GM12878 (cell line): ENCODE measurements around the gene RTEL1. TPM values are rescaled to one million over a fixed set of nuclear protein-coding genes. Genes with fewer than 3 reads are reported as not detected.
"Not testable (repeated sequence)": the region's sequence is repeated elsewhere in the genome, so short reads cannot be mapped to it uniquely, and the experiment has no call there.

Source experiments
- ATAC-seq: fragments of 200-7000 bp; cut with Tn5 transposase; 3 replicates; pipeline ENCODE4 v1.9.1; 2020; ENCODE audit warnings: mild to moderate bottlenecking, moderate library complexity
- BruUV-seq: library from RNA; stranded (reverse); fragments of 400-500 nt; replicated peaks from 2 replicates; lab custom pipeline; 2021; lab: Mats Ljungman, UMichigan
- CTCF ChIA-PET: fragments of 300-600 bp; sonication (Branson Sonifier 250); formaldehyde crosslinking; extraction: SDS; loops from one replicate; lab custom pipeline; 2021; ENCODE audit warnings: inconsistent platforms; lab: Yijun Ruan, JAX
- POLR2A ChIA-PET: fragments of 350-600 bp; formaldehyde crosslinking; extraction: SDS; loops from one replicate; lab custom pipeline; 2021; ENCODE audit warnings: inconsistent platforms; lab: Charles Lee
- RAD21 ChIA-PET: fragments of 300-600 bp; sonication (Branson Sonifier 250); formaldehyde crosslinking; loops from one replicate; lab custom pipeline; 2023; ENCODE audit warnings: antibody characterized with exemption; ENCODE audit not compliant: unreplicated experiment; lab: Charles Lee
- SMC1A ChIA-PET: fragments of 300-600 bp; sonication (Branson Sonifier 250); formaldehyde crosslinking; loops from one replicate; lab custom pipeline; 2023; ENCODE audit not compliant: unreplicated experiment, uncharacterized antibody; lab: Charles Lee
- DNase-seq: peaks from one replicate; pipeline ENCODE4 v3.0.0-alpha.2; 2011; ENCODE audit warnings: low read depth, low spot score
- FAIRE-seq: peaks from 3 replicates; lab custom pipeline; 2011; peaks lifted over from hg19 to GRCh38; lab: Jason Lieb, UNC
- H2AFZ ChIP-seq: 2 replicates; pipeline ENCODE4 v1.6.0; 2011; ENCODE audit warnings: low read depth, low read length, control low read depth; ENCODE audit not compliant: control insufficient read depth
- H3K27ac ChIP-seq: 2 replicates; pipeline ENCODE4 v1.5.1; 2011; ENCODE audit warnings: control low read depth; ENCODE audit not compliant: control insufficient read depth, insufficient read depth
- H3K27me3 ChIP-seq, 2 experiments: replicated peaks in 1 of 2; 2 replicates each; pipeline versions ENCODE4 v1.6.0 to v1.6.1; 2011; ENCODE audit warnings: low read length in 1 of 2; ENCODE audit not compliant: control insufficient read depth in 2 of 2, insufficient read depth in 2 of 2
- H3K36me3 ChIP-seq, 2 experiments: 2 replicates each; pipeline ENCODE4 v1.5.1; 2011; ENCODE audit warnings: low read length in 1 of 2; ENCODE audit not compliant: control insufficient read depth in 2 of 2, insufficient read depth in 2 of 2
- H3K4me1 ChIP-seq: 2 replicates; pipeline ENCODE4 v1.6.1; 2011; ENCODE audit warnings: mild to moderate bottlenecking, low read length, moderate library complexity, mixed read lengths; ENCODE audit not compliant: control insufficient read depth, insufficient read depth
- H3K4me2 ChIP-seq: 2 replicates; pipeline ENCODE4 v1.6.0; 2011; ENCODE audit warnings: control low read depth; ENCODE audit not compliant: control insufficient read depth, insufficient read depth
- H3K4me3 ChIP-seq: fragments of 200-600 bp; sonication (generic); 2 replicates; pipeline ENCODE4 v1.5.1; 2016
- H3K79me2 ChIP-seq: 2 replicates; pipeline ENCODE4 v1.6.0; 2011; ENCODE audit warnings: low read length; ENCODE audit not compliant: control insufficient read depth, insufficient read depth
- H3K9ac ChIP-seq: 2 replicates; pipeline ENCODE4 v1.8.0; 2011; ENCODE audit warnings: low read length, control low read depth, mixed read lengths; ENCODE audit not compliant: control insufficient read depth, insufficient read depth
- H3K9me3 ChIP-seq: replicated peaks from 3 replicates; pipeline ENCODE4 v1.5.1; 2011; ENCODE audit warnings: mild to moderate bottlenecking, low read length; ENCODE audit not compliant: control insufficient read depth, insufficient read depth
- H4K20me1 ChIP-seq: 2 replicates; pipeline ENCODE4 v1.6.0; 2011; ENCODE audit not compliant: control insufficient read depth, insufficient read depth
- FOXM1 ChIP-seq: IDR thresholded peaks from 2 replicates; pipeline ENCODE4 v1.6.1; 2012; ENCODE audit warnings: low read depth, mild to moderate bottlenecking, inconsistent platforms, low read length, moderate library complexity
- IKZF2 ChIP-seq, 2 experiments: fragments of 450-650 bp; IDR thresholded peaks; 2 replicates each; pipeline ENCODE4 v1.6.1; 2017; ENCODE audit warnings: mild to moderate bottlenecking in 2 of 2, moderate library complexity in 2 of 2
- KDM1A ChIP-seq: fragments of 200-600 bp; sonication (generic); IDR thresholded peaks from 2 replicates; pipeline ENCODE4 v1.6.1; 2016; ENCODE audit warnings: borderline replicate concordance
- PKNOX1 ChIP-seq: fragments of 450-650 bp; IDR thresholded peaks from 2 replicates; pipeline ENCODE4 v1.6.1; 2016; ENCODE audit warnings: mild to moderate bottlenecking
- SPI1 ChIP-seq: IDR thresholded peaks from 2 replicates; pipeline ENCODE4 v1.6.1; 2011; ENCODE audit warnings: low read depth, mild to moderate bottlenecking, low read length, moderate library complexity, borderline replicate concordance; ENCODE audit not compliant: insufficient read depth
- WGBS: methylation state at CpG from one replicate; pipeline ENCODE4 v1.1.6; 2016; ENCODE audit warnings: low lambda C conversion rate; ENCODE audit not compliant: insufficient replicate concordance, insufficient coverage; ENCODE audit errors: missing lambda C conversion rate; 5-methylcytosine and 5-hydroxymethylcytosine counted together
- in situ Hi-C: fragments of 300-500 bp; cut with MboI; formaldehyde crosslinking; loops from 9 replicates; pipeline ENCODE4 v1.14.3; 2018; ENCODE audit warnings: mixed read lengths
- intact Hi-C: fragments of 100-400 bp; cut with micrococcal nuclease; formaldehyde crosslinking; loops from one replicate; pipeline ENCODE4 v1.14.2; 2022; ENCODE audit not compliant: unreplicated experiment
- polyA plus RNA-seq, 11 experiments: library from polyadenylated mRNA; depleted of rRNA in 4 of 11; unstranded in 6 of 11; stranded (reverse) in 5 of 11; fragments of >200 nt; fragmentation: Nextera tagmentation in 4 of 11; fragmentation: Illumina TruSeq in 1 of 11; extraction: Ambion mirVana in 4 of 11; extraction: Trizol in 1 of 11; gene quantifications; 1 replicate in 1 of 11; 2 replicates in 10 of 11; pipeline versions ENCODE4 v1.2.1 to v1.2.3, GENCODE V29; 2011 to 2016; ENCODE audit warnings: inconsistent platforms in 2 of 11, missing spikeins in 2 of 11, low read depth in 1 of 11
- total RNA-seq, 4 experiments: library from RNA; depleted of rRNA in 3 of 4; stranded (reverse); fragments of >200 nt in 3 of 4; fragmentation: Illumina TruSeq in 1 of 4; extraction: Trizol in 1 of 4; gene quantifications; 2 replicates each; pipeline versions ENCODE4 v1.2.1 to v1.2.3, GENCODE V29; 2013 to 2021

RTEL1 gene
- total and polyA plus RNA-seq, 10 of the 15 experiments (the other 5 are each of a cell fraction or from before 2014, with no cell fraction given) = 0.40 to 37.2 (median 15.6) TPM; not detected in 1

- TF ChIP-seq PKNOX1 = no peak
- TF ChIP-seq FOXM1 = no peak
- no peak for TF ChIP-seq SPI1
- TF ChIP-seq KDM1A = no peak
- TF ChIP-seq IKZF2 (IDR thresholded peaks at IDR 0.05) = peak; percentile 68 to 75
- TF ChIP-seq, all 136 proteins: peak for 53
These were observed 29.7 kb upstream of the RTEL1 start (continued) for GRCh38 chr20:63628246-63628975.

- ATAC-seq, H3K36me3 ChIP-seq, intact Hi-C loops, in situ Hi-C loops, H3K9me3 ChIP-seq, H3K27ac ChIP-seq, POLR2A ChIA-PET, H4K20me1 ChIP-seq, BruUV-seq, DNase-seq, FAIRE-seq, H3K4me2 ChIP-seq, H3K27me3 ChIP-seq, H3K4me3 ChIP-seq, H2AFZ ChIP-seq, H3K9ac ChIP-seq: not testable (repeated sequence)
- Histone ChIP-seq H3K4me1 (peaks cover 20% of the 10 kb centered on the region), H3K79me2 (peaks cover 26% of the 10 kb centered on the region)
- ChIA-PET CTCF (interaction anchor here (0.6 kb wide), 1 partner anchor 409 kb away, joined by 3 read pairs; no protein-coding TSS in a partner anchor), RAD21 (interaction anchor here (2.4 kb wide), 1 partner anchor 11 kb away, joined by 11 read pairs; no protein-coding TSS in a partner anchor), SMC1A (interaction anchor here (0.6 kb wide), 1 partner anchor 353 kb away, joined by 3 read pairs; no protein-coding TSS in a partner anchor)
- 88% methylated on average over 6 of the region's 6 CpGs for WGBS
These were observed 27.2 kb upstream of the RTEL1 start for GRCh38 chr20:63630956-63631355.

DNA sequence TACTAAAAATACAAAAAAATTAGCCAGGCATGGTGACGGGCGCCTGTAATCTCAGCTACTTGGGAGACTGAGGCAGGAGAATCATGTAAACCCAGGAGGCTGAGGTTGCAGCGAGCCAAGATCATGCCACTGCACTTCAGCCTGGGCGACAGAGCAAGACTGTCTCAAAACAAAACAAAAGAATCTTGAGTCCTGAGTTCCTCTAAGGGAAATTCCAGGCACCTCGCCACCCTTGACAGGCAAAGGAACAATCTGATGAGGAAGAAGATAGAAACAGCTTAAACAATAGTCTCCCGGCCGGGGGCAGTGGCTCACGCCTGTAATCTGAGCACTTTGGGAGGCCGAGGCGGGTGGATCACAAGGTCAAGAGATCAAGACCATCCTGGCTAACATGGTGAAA lies 26.7 kb upstream of the RTEL1 start:
- Histone ChIP-seq H3K4me1 (peaks cover 20% of the 10 kb centered on the region), H3K79me2 (peaks cover 21% of the 10 kb centered on the region)
- ChIA-PET RAD21 (interaction anchor here (2.4 kb wide), 1 partner anchor 10 kb away, joined by 11 read pairs; no protein-coding TSS in a partner anchor), SMC1A (interaction anchor here (0.6 kb wide), 1 partner anchor 353 kb away, joined by 3 read pairs; no protein-coding TSS in a partner anchor), CTCF (interaction anchor here (1.4 kb wide), 1 partner anchor 10 kb away, joined by 6 read pairs; no protein-coding TSS in a partner anchor)
- H3K9me3 ChIP-seq, H3K27me3 ChIP-seq, ATAC-seq, FAIRE-seq, DNase-seq, H3K4me2 ChIP-seq, intact Hi-C loops, H4K20me1 ChIP-seq, in situ Hi-C loops, BruUV-seq, H3K9ac ChIP-seq, H3K4me3 ChIP-seq, H2AFZ ChIP-seq, H3K27ac ChIP-seq, H3K36me3 ChIP-seq, POLR2A ChIA-PET: not testable (repeated sequence)
- WGBS = 29% methylated on average over 10 of the region's 10 CpGs
